Activated CD4-positive, CD25-positive, alpha-beta regulatory T cell treated with anti-CD3 and anti-CD28 coated beads, Interleukin-2, amount 50 U/mL, for 24 hours (primary cell): ENCODE data around the gene HDAC6.

Experiments used
- ATAC-seq, 2 donors: fragments of 150-1000 bp; cut with Tn5 transposase; one replicate each; pipeline ENCODE4 v1.10.0; 2021; ENCODE audit warnings: mild to moderate bottlenecking in 1 of 2, moderate library complexity in 1 of 2

Gene HDAC6

GRCh38 chrX:48801280-48802088 is at the start of gene HDAC6:
TSS of gene HDAC6 (plus strand) at chrX:48802067. CDS start at chrX:48802693, 626 bp downstream.
- peak; percentile 91 to 93 for ATAC-seq

GRCh38 chrX:48752498-48752897 is 49.4 kb upstream of the HDAC6 start:
- no peak for ATAC-seq

DNA sequence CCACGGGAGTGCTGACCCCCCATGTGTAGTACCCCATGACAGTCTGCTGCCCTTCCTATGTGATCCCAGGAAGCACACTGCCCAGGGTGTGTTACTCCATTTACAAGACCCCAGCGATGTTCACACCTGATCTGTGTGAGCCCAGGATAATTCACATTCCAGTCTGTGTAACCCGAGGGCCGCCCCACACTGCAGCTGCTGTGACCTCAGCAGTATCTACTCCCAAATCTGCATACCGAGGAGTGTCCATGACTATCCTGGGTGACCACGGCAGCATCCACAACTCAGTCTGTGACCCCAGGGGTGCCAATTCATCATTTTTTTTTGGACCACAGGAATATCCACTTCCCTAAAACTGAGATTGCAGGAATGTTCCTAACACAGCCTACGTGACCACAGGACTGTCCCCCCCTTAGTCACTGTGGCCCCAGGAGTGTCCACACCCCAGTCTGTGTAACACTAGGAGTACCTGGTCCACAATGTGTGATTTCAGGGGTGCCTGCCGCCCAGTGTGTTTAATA is 48.1 kb upstream of the HDAC6 start:
- ATAC-seq: no peak

DNA sequence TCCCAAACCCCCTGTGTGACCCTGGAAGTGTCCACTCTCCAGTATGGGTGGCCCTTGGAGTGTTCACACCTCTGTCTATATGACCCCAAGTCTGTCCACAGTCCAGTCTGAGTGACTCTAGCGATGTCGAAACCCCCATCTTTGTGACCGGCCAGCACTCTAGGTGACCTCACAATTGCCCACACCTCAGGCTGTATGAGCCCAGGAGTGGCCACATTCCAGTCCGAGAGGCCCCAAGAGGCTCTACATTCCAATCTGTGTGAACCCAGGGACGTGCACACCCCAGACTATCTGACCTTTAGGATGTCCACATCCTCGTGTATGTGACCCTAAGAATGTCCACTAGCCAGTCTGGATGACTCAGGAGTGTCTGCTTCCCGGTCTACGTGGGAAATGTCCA is 47.6 kb upstream of the HDAC6 start:
- ATAC-seq: no peak

GRCh38 chrX:48761674-48762471 is 40.0 kb upstream of the HDAC6 start, which contains the start of gene GLOD5:
TSS of gene GLOD5 (plus strand) at chrX:48761747. CDS start at chrX:48761791, 44 bp downstream.
- ATAC-seq: no peak

GRCh38 chrX:48769230-48769629 is 32.6 kb upstream of the HDAC6 start:
- ATAC-seq: no peak

DNA sequence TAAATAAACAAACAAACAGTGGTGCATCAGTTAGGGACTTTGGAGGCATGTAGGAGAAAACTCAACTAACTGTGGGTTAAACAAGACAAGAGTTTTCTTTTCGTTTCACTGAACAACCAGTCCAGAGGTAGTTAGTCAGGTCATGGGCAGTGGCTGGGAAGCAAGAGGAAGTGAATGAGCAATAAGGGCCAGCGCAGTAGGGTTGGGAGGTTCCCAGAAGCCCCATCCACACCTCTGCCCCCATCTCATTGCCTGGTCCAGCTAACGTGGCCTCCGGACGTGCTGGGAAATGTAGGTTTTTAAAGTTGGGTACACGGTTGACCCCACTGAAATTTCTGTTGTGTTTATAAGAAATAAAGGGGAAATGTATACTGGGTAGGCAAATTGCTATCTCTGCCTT is 31.6 kb upstream of the HDAC6 start:
- no peak for ATAC-seq

- ATAC-seq: no peak
Measured at GRCh38 chrX:48772602-48773001, 29.3 kb upstream of the HDAC6 start.

GRCh38 chrX:48776818-48777439 is 24.9 kb upstream of the HDAC6 start:
- ATAC-seq: no peak

DNA sequence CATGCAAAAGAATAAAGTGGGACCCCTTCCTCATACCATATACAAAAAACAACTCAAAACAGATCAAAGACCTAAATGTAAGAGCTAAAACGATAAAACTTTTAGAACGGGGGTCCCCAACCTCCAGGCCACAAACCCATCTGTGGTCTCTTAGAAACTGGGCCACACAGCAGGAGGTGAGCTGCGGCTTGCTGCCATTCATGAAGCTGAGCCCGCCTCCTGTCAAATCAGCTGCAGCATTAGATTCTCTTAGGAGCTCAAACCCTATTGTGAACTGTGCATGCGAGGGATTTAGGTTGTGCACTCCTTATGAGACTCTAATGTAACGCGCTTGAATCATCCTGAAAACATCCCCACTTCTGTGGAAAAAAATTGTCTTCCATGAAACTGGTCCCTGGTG is 22.5 kb upstream of the HDAC6 start:
- no peak for ATAC-seq

DNA sequence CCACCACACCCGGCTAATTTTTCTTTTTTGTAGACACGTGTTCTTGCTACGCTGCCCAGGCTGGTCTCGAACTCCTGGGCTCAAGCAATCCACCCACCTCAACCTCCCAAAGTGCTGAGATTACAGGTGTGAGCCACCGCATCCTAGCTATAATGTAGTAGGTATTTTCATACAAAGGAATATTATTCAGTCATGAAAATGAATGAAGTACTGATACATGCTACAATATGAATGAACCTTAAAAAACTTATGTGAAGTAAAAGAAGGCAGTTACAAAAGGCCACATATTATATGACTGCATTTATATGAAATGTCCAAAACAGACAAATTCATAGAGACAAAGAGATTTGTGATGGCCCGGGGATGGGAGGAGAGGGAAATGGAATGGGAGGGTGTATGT is 20.2 kb upstream of the HDAC6 start:
- ATAC-seq: no peak

GRCh38 chrX:48782216-48782615 is 19.7 kb upstream of the HDAC6 start:
- ATAC-seq: no peak

DNA sequence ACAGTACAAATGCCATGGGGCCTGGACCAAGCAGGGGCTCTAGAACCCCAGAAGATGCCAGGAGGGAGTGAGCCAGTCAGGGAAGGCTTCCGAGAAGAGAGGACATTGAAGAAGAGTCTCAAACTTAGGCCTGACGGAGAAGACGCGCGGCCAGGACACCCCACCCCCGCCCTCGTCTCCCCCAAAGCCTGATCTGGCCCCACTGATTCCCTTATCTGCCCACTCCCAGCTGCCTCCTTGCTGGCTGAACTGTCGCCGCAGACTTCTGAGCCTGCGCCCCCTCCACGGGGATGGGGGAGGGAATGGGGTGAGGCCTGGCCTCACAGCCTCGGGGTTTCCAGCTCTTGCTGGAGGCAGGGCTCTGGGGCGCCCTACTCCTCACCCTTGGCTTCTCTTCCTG is 19.1 kb upstream of the HDAC6 start:
- ATAC-seq: no peak

GRCh38 chrX:48784726-48785125 is 17.1 kb upstream of the HDAC6 start:
- no peak for ATAC-seq

- no peak for ATAC-seq
Measured at GRCh38 chrX:48785186-48785539, 16.7 kb upstream of the HDAC6 start.

- ATAC-seq: no peak
Measured at GRCh38 chrX:48785540-48786214, 16.2 kb upstream of the HDAC6 start.

DNA sequence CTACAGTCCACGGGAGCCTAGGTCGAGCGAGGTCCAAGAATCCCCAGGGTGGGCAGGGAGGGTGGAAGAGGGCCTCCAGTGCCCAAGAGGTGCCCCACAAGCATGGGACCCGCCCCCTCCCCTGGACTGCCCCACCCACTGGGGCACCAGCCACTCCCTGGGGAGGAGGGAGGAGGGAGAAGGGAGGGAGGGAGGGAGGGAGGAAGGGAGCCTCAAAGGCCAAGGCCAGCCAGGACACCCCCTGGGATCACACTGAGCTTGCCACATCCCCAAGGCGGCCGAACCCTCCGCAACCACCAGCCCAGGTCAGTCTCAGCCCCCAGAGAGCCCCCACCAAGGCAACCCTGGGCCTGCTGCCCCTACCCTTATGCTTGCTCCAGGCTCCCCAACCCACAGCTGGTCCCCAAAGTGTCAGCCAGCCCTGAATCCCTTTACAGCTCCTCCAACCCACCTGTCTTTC is 15.5 kb upstream of the HDAC6 start, which contains the start of gene GATA1:
GATA1 (plus strand) TSS at position 250 of the 460 bp plus-strand sequence. CDS start 4,520 bp downstream, outside the sequence.
- ATAC-seq: no peak

DNA sequence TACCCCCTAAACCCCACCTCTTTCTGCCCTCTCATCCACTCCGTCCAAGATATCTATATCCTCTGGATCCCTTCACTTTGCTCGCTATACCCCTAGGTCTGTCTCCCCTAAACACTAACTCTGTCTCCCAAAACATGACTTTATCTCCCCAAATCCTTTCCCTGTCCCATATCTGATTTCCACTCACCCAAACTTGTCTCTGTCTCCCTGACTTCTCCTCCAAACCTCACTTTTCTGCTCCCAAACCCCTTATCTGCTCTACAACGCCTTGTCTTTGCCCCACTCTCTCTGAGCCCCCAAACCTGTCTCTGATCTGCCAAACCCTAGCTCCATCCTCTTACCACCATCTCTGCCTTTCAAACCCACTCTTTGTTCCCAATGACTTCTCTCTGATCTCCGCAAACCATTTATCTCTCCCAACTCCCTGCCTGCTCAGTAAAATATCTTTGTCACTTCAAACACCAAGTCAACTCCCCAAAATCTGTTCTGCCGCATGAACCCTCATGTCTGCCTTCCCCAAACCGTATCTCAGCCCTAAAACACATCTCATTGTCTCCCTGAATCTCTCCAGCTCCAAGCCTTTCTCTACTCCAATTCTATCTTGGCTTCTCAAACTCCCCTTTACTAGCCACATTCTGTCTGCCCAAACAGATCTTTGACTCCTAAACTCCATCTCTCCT is 14.9 kb upstream of the HDAC6 start:
- no peak for ATAC-seq

- ATAC-seq: no peak
Measured at GRCh38 chrX:48787505-48788443, 14.1 kb upstream of the HDAC6 start.

DNA sequence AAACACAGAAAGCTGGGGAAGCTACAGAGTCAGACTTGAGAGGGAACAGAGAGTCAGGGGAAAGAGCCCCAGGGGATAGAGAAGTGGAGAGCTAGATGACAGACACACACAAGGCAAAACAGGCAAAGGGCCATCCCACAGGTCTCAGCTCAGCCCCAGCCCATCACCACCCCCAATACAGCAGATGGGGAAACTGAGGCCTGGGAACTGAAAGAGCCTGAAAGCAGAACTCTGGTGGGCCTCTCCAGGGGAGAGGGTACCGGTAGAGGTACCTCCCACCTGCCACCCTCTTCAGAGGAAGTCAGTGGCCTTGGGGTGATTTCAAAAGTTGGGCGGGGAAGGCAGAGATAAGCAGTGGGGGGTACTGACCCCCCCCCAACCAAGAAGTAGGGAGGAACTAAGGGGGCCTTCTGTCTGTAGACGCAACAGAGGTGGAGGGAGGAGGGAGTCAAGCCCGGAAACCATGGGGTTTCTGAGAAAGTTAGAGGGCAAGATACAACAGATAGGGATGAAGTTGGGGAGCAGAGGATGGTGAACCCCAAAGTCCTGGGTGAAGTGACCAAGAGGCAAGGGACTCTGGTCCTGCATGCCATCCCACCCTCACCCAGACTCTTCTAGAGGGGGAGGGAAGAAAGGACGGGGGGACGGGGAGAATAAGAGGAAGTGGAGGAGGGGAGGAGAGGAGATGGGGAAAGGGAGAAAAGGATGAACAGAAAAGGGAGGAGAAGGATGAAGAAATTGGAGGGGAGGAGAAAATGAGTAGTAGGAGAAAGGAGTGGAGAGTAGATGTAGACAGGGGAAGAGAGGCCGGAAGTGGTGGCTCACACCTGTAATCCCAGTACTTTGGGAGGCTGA is 12.3 kb upstream of the HDAC6 start:
- no peak for ATAC-seq
